Keratinocyte (primary cell): ENCODE results near the gene UROC1.

ENCODE experiments used
- EZH2 ChIP-seq: IDR thresholded peaks from one replicate; pipeline ENCODE4 v1.6.1; 2012; ENCODE audit warnings: inconsistent platforms, mild to moderate bottlenecking, low read length, moderate library complexity
- TF ChIP-seq, protein P1 (sequence below), 3 experiments: IDR thresholded peaks in 1 of 3; conservative IDR thresholded peaks in 1 of 3; optimal IDR thresholded peaks in 1 of 3; 2 replicates in 2 of 3; 3 replicates in 1 of 3; pipeline versions ENCODE3 to v1.5.1; 2011; ENCODE audit warnings: low read length in 3 of 3, mild to moderate bottlenecking in 3 of 3, moderate library complexity in 2 of 3, control low read depth in 1 of 3, inconsistent platforms in 1 of 3; ENCODE audit not compliant: insufficient read depth in 2 of 3; ENCODE audit errors: extremely low read depth in 1 of 3

DNA sequence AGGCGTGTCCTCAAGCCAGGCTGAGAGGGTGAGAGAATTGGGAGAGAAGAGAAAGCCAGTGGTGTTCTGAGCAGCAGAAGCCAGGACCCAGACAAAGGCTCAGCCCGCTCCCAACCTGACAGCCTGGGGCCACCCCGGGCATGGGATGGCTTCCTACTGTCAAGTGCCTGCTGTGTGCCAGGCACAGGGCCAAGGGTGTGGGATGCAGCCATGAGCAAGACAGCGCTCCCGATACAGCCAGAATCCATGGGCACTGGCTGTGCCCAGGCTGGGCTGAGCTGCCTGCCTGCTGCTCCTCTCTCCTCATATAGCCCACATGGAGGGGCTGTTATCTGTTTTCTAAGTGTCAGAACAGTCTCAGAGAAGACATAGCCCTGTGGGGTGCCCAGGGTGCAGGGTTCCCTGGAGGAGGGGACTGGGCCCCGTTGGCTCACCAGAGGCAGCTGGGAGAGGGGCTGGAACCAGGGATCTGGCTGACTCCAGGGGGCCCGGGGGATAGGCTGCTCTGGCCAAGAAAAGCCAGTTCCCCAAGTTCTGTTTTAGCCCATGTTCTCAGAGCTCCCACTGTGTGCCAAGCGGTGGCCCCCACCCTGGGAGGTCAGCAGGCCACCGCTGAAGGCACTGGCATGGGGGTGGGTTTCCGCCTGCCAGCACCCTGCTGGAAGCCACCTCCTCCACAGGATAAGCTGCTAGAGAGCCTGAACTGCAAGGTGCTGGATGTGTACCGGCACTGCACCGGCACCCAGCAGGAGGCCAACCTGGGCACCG is 83.9 kb downstream of the UROC1 start:
- TF ChIP-seq, protein P1, sequence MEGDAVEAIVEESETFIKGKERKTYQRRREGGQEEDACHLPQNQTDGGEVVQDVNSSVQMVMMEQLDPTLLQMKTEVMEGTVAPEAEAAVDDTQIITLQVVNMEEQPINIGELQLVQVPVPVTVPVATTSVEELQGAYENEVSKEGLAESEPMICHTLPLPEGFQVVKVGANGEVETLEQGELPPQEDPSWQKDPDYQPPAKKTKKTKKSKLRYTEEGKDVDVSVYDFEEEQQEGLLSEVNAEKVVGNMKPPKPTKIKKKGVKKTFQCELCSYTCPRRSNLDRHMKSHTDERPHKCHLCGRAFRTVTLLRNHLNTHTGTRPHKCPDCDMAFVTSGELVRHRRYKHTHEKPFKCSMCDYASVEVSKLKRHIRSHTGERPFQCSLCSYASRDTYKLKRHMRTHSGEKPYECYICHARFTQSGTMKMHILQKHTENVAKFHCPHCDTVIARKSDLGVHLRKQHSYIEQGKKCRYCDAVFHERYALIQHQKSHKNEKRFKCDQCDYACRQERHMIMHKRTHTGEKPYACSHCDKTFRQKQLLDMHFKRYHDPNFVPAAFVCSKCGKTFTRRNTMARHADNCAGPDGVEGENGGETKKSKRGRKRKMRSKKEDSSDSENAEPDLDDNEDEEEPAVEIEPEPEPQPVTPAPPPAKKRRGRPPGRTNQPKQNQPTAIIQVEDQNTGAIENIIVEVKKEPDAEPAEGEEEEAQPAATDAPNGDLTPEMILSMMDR (optimal IDR thresholded peaks at IDR 0.05 in 1 of 3, IDR thresholded peaks at IDR 0.05 in 1 of 3, conservative IDR thresholded peaks at IDR 0.05 in 1 of 3; ENCODE audit: extremely low read depth in 1 of 3, insufficient read depth in 2 of 3, low read length in 3 of 3) = no peak
- no peak for TF ChIP-seq EZH2
